Activated naive CD8-positive, alpha-beta T cell (primary cell): ENCODE data around the gene SCNN1G.

ENCODE experiments used
- H3K27ac Mint-ChIP-seq: one replicate; pipeline ENCODE4 v1.8.0; 2021; ENCODE audit warnings: mixed read lengths
- H3K27me3 Mint-ChIP-seq: one replicate; pipeline ENCODE4 v1.8.0; 2021; ENCODE audit warnings: mixed read lengths
- H3K36me3 Mint-ChIP-seq: one replicate; pipeline ENCODE4 v1.8.0; 2021; ENCODE audit warnings: mixed read lengths
- H3K4me1 Mint-ChIP-seq: one replicate; pipeline ENCODE4 v1.8.0; 2021; ENCODE audit warnings: low read depth, mixed read lengths
- H3K4me3 Mint-ChIP-seq: one replicate; pipeline ENCODE4 v1.8.0; 2021; ENCODE audit warnings: mild to moderate bottlenecking, mixed read lengths
- H3K9me3 Mint-ChIP-seq: one replicate; pipeline ENCODE4 v1.8.0; 2021; ENCODE audit warnings: low read depth, mixed read lengths

The SCNN1G gene

DNA sequence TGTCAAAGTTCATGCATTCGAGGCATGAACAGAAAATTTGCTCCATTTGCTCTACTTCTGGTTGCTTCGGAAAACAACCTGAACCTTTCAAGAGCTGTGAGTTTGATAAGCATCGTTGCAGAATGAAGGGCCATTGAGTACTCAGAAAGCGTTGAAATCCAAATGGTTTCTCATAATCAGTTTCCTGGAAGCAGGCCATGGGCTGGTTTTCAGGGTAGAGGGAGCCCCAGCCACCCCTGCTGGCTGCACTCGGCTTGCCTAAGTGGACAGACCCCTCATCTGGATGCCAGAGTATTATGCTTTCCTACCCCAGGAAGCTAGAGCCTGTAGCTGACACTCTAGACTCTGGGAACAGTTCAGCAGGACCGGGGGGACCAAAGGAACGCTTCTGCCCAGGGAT is 24.4 kb downstream of the SCNN1G start:
- peaks cover 17% of the 10 kb centered on the region for H3K27me3 Mint-ChIP-seq

DNA sequence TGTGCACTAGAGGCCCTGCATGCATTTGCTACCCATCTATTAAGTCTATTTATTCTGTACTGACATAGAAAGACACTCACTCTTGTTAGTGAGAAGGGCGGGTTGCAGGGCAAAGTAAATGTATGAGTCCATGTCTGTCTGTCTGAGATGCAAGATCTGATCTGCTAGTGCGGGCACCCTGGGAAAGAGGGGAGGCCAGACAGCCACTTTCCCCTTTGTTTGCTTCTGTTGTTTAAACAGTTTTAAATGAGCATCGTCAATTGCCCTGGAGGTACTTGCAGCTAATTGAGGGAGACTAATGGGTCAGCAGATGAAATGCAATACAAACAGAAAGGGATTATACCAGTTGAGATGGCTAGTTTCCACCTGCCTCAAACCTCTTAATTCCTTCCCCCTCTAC is 24.9 kb downstream of the SCNN1G start:
- Mint-ChIP-seq H3K27ac (no peak overlapping the region), H3K36me3 (no peaks in the 10 kb centered on the region), H3K4me1 (no peaks in the 10 kb centered on the region), H3K9me3 (no peaks in the 10 kb centered on the region), H3K4me3 (no peak overlapping the region), H3K27me3 (peaks cover 13% of the 10 kb centered on the region)

More for the DNA sequence above, 24.4 kb downstream of the SCNN1G start:
- Mint-ChIP-seq H3K36me3 (no peaks in the 10 kb centered on the region), H3K27ac (no peak overlapping the region), H3K4me3 (no peak overlapping the region), H3K9me3 (no peaks in the 10 kb centered on the region), H3K4me1 (no peaks in the 10 kb centered on the region)

DNA sequence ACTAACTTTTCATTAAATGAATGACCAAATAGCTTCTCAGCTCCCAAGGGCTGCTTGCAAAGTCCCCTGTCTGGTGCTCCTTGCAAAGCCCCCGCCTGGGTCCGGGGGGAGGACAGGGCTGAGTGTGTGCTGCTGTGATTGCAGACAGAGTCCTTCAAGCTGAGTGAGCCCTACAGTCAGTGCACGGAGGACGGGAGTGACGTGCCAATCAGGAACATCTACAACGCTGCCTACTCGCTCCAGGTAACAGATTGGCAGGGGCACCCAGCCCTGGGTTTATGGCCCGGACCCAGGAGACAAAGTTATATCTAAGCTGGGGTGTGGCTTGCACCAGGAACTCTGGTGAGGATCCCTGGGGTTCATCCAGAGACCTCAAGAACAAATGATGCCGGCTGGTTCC is 27.1 kb downstream of the SCNN1G start:
- Mint-ChIP-seq H3K36me3 (no peaks in the 10 kb centered on the region), H3K27me3 (peaks cover 12% of the 10 kb centered on the region), H3K27ac (no peak overlapping the region), H3K9me3 (no peaks in the 10 kb centered on the region), H3K4me1 (no peaks in the 10 kb centered on the region), H3K4me3 (no peak overlapping the region)

DNA sequence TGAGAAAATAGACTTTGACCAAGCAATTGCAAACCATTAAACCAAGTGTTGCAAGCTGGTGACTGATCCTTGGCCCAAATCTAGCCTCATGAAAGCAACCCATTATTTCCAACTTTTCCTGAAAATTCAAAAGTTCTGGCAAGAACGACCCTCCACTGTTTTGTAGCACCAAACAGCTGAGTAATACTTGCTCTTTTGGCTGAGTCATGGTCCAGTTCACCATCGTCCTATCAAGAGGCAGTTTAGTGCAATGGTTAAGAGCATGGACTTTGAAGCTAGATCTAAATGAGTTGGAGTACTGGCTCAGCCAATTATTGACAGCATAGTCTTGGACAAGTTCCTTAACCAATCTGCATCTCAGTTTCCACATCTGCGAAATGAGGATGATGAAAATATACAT is 31.3 kb downstream of the SCNN1G start:
- Mint-ChIP-seq H3K4me3 (no peak overlapping the region), H3K9me3 (no peaks in the 10 kb centered on the region), H3K36me3 (no peaks in the 10 kb centered on the region), H3K27me3 (peaks cover 13% of the 10 kb centered on the region), H3K4me1 (no peaks in the 10 kb centered on the region), H3K27ac (no peak overlapping the region)

DNA sequence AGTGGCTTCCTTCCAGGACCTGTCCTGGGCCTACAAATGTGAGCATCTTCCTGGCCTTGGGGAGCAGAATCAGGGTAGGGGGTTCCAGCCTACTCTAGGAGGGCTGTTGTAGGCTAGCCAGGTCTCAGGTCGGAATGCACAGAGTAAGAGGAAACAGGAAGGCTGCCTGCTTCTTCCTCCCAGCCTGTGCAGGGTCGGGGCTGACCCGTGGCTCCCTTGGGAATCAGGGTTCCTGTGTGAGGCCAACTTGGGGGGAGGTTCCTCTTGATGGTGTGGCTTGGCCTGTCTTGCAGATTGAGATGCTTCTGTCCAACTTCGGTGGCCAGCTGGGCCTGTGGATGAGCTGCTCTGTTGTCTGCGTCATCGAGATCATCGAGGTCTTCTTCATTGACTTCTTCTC is 32.3 kb downstream of the SCNN1G start:
- H3K9me3 Mint-ChIP-seq = no peaks in the 10 kb centered on the region
- no peaks in the 10 kb centered on the region for H3K36me3 Mint-ChIP-seq
- H3K27me3 Mint-ChIP-seq = peaks cover 7% of the 10 kb centered on the region
- H3K4me3 Mint-ChIP-seq = no peak overlapping the region
- no peak overlapping the region for H3K27ac Mint-ChIP-seq
- no peaks in the 10 kb centered on the region for H3K4me1 Mint-ChIP-seq

DNA sequence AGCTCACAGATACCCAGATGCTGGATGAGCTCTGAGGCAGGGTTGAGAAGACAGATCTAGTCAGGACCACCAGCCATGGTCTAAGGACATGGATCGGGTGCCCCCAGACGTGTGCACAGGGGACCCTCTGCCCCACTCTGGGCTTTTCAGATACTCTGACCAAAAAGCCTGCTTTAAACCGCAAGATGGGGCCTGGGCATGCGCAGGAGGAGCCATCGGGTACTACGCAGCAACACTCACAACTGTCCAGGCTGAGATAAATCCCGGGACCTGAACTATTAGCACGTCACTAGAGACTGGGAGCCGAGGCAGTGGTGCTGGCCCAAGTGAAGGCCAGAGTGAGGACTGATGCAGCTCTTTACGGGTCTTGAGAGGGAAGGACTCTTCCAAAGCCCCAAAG is 32.9 kb downstream of the SCNN1G start:
- no peak overlapping the region for H3K27ac Mint-ChIP-seq
- no peak overlapping the region for H3K4me3 Mint-ChIP-seq
- peaks cover 11% of the 10 kb centered on the region for H3K27me3 Mint-ChIP-seq
- no peaks in the 10 kb centered on the region for H3K9me3 Mint-ChIP-seq
- H3K4me1 Mint-ChIP-seq = no peaks in the 10 kb centered on the region
- no peaks in the 10 kb centered on the region for H3K36me3 Mint-ChIP-seq

DNA sequence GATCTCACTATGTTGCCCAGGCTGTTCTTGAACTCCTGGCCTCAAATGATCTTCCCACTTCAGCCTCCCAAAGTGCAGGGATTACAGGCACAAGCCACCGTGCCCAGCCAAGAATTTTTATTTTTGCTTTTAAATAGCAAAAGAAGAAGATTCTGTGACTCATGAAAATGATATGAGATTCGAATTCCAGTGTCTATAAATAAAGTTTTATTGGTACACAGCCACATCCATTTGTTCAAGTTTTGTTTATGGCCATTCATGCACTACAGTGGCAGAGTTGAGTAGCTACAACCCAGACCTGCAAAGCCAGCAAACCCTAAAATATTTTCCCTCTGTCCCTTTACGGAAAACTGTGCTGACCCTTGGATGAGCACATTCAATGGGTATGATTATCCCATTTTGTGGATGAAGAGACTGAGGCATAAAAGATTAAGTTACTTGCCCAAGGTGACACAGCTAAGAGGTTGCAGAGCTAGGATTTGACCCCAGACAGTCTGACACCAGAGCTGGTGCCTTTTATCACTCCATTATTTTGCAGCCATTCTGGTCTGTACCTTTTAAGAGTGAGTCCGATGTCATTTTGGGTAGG is 34.2 kb downstream of the SCNN1G start:
- peaks cover 14% of the 10 kb centered on the region for H3K27me3 Mint-ChIP-seq

DNA sequence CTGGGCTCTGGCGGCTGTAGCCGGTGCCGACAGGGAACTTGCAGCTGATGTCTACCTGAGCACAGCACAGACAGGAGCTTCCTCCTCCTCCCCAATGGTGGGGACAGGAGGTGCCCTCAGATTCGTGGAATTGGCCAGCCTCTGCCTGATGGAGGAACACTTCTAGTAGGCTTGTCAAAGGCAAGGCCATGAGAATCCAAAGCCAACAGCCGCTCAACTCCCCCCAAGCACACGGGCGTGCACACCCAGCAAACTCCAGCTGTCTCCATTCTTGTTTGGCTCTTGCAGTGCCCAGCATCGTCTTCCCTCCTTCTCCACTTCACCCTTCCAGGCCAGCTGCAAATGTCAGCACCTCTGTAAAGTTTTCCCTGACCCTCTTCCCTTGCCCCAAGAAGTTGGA is 35.1 kb downstream of the SCNN1G start:
- Mint-ChIP-seq H3K27me3 (peaks cover 15% of the 10 kb centered on the region), H3K27ac (no peak overlapping the region), H3K4me3 (no peak overlapping the region), H3K9me3 (no peaks in the 10 kb centered on the region), H3K36me3 (no peaks in the 10 kb centered on the region), H3K4me1 (no peaks in the 10 kb centered on the region)

More for the DNA sequence above, 34.2 kb downstream of the SCNN1G start:
- Mint-ChIP-seq H3K27ac (no peak overlapping the region), H3K9me3 (no peaks in the 10 kb centered on the region), H3K4me1 (no peaks in the 10 kb centered on the region), H3K36me3 (no peaks in the 10 kb centered on the region), H3K4me3 (no peak overlapping the region)

DNA sequence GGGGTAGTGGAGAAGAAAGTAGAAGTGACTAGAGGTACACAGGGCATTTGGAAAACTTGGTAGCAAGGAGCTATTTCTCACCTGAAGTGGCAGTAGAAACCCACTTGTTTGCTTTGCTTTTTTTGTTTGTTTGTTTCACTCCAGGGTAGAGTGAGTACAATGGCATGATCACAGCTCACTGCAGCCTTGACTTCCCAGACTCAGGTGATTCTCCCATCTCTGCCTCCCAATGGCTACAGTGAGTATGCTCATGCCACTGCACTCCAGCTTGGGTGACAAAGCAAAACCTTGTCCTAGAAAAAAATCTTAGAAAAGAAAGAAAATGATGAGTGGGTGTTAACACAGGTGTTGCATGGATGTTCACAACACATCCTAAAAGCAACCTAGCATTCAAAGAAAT is 40.4 kb downstream of the SCNN1G start:
- Mint-ChIP-seq H3K4me3 (no peak overlapping the region), H3K36me3 (no peaks in the 10 kb centered on the region), H3K27ac (no peak overlapping the region), H3K4me1 (no peaks in the 10 kb centered on the region), H3K27me3 (peaks cover 10% of the 10 kb centered on the region), H3K9me3 (no peaks in the 10 kb centered on the region)

DNA sequence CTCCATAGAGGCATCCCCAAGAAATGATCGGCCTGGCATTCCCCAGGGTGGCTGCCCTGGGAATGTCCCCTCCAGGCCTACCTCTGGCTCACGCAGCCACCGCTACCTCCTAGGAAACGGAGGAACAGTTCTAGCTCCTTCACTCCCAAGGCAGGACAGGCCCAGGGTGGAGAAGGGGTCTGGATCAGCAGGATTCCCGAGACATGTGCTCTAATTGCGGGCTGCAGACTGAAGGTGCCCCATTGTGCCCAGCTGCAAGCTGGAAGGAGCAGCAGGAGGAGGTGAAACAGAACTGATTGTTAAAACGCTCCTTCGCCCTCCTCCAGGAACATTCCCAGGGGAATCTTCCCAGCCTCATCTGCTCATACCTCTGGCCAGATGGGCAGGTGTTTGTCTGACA is 40.8 kb downstream of the SCNN1G start:
- Mint-ChIP-seq H3K4me1 (no peaks in the 10 kb centered on the region), H3K9me3 (no peaks in the 10 kb centered on the region), H3K36me3 (no peaks in the 10 kb centered on the region), H3K4me3 (no peak overlapping the region), H3K27me3 (peaks cover 10% of the 10 kb centered on the region), H3K27ac (no peak overlapping the region)

DNA sequence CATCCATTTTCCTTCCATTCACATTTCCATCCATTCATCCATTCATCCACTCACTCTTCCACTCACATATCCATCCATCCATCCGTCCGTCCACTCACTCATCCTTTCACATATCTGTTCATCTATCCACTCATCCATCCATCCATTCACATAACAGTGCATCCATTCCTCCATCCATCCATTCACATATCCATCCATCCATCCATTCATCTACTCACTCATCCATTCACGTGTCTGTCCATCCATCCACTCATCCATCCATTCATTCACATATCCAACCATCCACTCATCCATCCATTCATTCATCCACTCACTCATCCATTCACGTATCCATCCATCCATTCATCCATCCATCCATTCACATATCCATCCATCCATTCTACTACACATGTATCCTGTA is 42.6 kb downstream of the SCNN1G start:
- H3K36me3 Mint-ChIP-seq = no peaks in the 10 kb centered on the region
- H3K27me3 Mint-ChIP-seq = peaks cover 9% of the 10 kb centered on the region
- H3K4me1 Mint-ChIP-seq = no peaks in the 10 kb centered on the region
- H3K9me3 Mint-ChIP-seq = no peaks in the 10 kb centered on the region
- H3K4me3 Mint-ChIP-seq = no peak overlapping the region
- no peak overlapping the region for H3K27ac Mint-ChIP-seq

DNA sequence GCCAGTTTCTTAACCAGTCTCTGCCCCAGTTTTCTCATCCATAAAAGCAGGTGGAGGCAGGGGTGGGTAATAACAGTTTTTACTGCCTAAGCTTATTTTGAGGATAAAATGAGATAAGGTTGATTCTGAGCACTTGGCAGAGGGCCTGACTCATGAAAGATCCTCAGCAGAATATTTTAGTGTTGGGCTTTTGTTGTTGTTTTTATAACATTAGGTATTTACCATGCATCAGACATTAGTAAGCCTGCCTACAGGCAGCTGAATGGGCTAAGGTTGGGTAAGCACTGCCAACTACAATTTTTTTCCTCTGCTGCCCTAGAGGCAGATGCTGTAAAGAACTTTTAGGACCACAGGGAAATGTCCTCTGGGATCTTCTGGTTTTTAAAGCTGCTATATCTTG is 43.1 kb downstream of the SCNN1G start:
- no peaks in the 10 kb centered on the region for H3K36me3 Mint-ChIP-seq
- H3K4me1 Mint-ChIP-seq = no peaks in the 10 kb centered on the region
- peaks cover 6% of the 10 kb centered on the region for H3K27me3 Mint-ChIP-seq
- no peaks in the 10 kb centered on the region for H3K9me3 Mint-ChIP-seq
- no peak overlapping the region for H3K27ac Mint-ChIP-seq
- no peak overlapping the region for H3K4me3 Mint-ChIP-seq

DNA sequence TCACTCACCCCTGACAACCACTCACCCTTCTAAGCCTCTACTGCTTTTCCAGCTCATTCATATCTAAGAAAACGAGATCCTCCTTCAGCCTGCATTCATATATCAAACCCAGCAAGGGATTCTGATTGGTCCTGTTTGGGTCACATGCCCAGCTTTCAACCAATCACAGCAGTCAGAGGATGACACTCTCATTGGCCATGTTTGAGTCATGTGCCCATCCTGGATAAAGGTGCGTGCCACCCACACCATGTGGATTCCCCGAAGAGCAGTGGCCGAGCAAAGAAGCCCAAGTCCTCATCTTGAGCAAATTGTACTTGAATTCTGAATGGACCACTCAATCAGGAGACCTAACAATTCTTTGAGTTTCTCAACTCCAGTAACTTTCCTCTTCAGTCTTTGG is 45.0 kb downstream of the SCNN1G start:
- H3K4me1 Mint-ChIP-seq = no peaks in the 10 kb centered on the region
- H3K27ac Mint-ChIP-seq = no peak overlapping the region
- no peaks in the 10 kb centered on the region for H3K9me3 Mint-ChIP-seq
- H3K27me3 Mint-ChIP-seq = peaks cover 7% of the 10 kb centered on the region
- H3K4me3 Mint-ChIP-seq = no peak overlapping the region
- H3K36me3 Mint-ChIP-seq = no peaks in the 10 kb centered on the region

DNA sequence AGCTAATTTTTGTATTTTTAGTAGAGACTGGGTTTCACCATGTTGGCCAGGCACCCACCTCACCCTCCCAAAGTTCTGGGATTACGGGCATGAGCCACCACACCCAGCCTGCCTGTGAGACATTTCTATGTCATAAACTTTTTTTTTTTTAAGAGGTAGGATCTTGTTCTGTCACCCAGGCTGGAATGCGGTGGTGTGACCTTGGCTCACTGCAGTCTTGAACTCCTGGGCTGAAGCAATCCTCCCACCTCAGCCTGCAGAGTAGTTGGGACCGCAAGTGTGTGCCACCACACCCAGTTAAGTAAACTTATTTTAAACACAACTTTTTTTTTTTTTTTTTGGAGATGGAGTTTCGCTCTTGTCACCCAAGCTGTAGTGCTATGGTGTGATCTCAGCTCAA is 47.2 kb downstream of the SCNN1G start:
- H3K27me3 Mint-ChIP-seq = peaks cover 11% of the 10 kb centered on the region
- no peaks in the 10 kb centered on the region for H3K4me1 Mint-ChIP-seq
- H3K9me3 Mint-ChIP-seq = no peaks in the 10 kb centered on the region
- H3K27ac Mint-ChIP-seq = no peak overlapping the region
- H3K4me3 Mint-ChIP-seq = no peak overlapping the region
- no peaks in the 10 kb centered on the region for H3K36me3 Mint-ChIP-seq

DNA sequence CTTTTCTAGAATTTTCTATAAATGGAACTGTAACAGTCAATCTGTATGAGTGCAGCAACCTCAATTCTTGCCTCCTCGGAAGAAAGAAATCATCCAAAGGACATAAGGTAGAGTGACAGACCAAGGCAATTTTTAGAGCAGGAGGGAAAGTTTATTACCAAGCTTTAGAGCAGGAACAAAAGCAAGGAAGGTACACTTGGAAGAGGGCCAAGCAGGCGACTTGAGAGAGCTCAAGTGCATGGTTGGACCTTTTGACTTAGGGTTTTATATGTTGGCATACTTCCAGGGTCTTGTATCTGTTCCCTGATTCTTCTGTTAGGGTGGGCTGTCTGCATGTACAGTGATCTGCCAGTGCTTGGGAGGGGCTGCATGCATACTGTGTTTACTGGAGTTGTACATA is 50.3 kb downstream of the SCNN1G start:
- Mint-ChIP-seq H3K27ac (no peak overlapping the region), H3K36me3 (no peaks in the 10 kb centered on the region), H3K9me3 (no peaks in the 10 kb centered on the region), H3K4me3 (no peak overlapping the region), H3K27me3 (peaks cover 12% of the 10 kb centered on the region), H3K4me1 (no peaks in the 10 kb centered on the region)

DNA sequence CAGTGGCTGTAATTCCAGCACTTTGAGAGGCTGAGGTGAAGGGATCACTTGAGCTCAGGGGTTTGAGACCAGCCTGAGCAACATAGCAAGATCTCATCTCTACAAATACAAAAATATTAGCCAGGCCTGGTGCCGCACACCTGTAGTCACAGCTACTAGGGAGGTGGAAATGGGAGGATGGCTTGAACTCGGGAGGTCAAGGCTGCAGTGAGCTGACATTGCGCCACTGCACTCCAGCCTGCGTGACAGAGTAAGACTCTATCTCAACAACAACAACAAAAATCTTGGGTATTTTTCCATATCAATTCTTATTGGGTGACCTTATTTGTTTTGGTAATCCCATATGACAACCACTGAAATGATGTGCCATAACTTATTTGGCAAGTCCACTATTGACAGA is 52.6 kb downstream of the SCNN1G start:
- Mint-ChIP-seq H3K27me3 (peaks cover 14% of the 10 kb centered on the region), H3K4me1 (no peaks in the 10 kb centered on the region), H3K36me3 (no peaks in the 10 kb centered on the region), H3K4me3 (no peak overlapping the region), H3K9me3 (no peaks in the 10 kb centered on the region), H3K27ac (no peak overlapping the region)
